CD4-positive, alpha-beta T cell treated with Interleukin-21 for 1 hour (primary cell): ENCODE data around the gene DPP7.

Experiments
- DNase-seq: peaks from one replicate; pipeline ENCODE4 v3.0.0-alpha.2; 2020

Gene DPP7

DNA sequence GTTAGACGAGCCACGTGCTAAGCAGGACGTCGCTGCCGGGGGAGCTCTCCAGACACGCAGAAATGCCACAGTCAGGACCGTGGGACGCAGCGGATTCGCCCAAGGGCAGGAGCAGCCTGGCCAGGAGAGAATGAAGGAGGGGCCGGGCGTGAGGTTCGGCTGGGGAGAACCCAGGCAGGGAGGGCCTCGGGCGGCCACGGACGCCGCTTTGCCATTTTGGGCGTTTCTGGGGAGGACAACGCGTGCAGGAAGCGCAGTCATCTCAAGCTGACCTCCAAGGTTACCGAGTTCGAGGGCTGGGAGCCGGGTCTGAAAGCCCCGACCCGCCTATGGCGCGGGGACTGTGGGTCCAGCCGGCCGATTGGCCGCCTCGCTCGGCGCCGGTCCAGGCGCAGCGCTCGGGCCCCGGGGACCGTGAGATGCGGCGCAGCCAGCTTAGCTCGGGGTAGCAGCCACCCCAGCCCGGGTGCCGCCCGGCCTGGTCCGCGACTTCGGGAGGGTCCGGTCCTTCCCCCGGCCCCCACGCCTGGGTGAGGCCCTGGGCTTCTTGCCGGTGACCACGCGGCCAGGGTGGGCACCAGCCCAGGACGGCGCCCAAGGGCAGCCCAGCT, 28.5 kb downstream of the DPP7 start:
- DNase-seq = peak; percentile 27

DNA sequence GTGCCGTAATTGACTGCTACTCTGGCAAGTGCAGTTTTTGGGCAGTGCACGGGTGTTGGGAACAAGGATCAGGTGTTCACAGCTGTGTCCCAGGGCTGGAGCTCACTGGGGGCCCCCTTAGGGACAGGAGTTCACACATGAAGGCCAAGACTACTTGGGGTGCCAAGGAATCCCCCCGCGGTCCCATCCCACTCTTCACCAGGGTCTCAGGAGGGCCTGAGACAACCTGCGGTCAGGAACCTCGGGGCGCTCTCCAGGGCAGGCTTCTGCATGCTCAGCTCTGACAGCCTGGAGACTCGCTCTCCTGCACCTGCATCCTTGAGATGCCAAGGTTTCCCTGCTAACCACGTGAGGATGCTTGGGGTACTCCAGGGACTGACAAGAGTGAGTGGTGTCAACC, 30.0 kb downstream of the DPP7 start:
- DNase-seq = no peak

- DNase-seq = no peak
Observed at GRCh38 chr9:137083394-137084004, 31.0 kb downstream of the DPP7 start.

GRCh38 chr9:137082925-137083290, 31.6 kb downstream of the DPP7 start:
- DNase-seq = no peak

- DNase-seq = no peak
Observed at GRCh38 chr9:137082222-137082924, 32.2 kb downstream of the DPP7 start.

DNA sequence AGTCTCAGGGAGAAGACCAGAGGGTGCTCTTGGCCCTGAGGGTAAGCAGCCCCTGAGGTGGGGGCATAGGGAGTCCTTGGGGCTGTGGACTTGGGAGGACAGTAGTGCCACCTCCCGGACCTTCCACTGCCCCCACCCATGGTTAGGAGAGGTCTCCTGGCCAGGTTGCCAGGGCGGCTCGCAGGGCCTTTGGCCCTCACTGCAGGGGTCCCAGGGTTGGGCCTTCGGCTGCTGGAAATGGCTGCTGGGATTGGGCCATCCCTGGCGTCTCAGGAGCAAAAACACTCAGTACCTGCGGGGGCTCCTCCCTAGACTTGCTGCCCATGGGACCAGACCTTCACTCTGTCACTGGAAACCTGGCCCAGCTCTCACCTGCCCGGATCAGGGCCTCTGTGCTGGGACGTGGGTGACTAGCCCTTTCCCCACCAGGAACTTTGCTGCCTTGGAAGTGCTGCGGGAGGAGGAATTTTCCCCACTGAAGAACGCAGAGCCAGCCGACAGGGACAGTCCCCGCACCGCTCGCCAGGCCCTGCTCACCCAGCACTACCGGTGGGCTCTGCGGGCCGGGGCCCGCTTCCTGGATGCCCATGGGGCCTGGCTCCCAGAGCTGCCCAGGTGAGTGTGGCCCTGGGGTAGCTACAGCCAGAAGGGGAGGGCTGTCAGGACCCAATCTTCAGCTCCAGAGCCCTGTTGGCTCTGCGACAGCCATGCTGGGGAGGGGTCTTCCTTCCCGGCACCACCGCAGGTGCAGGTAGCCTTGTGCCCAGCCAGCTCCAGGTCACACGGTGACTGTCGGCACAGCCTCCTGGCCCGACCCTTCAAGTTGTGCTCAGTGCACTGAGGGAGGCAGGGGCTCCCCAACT, 34.0 kb downstream of the DPP7 start:
- no peak for DNase-seq

- no peak for DNase-seq
Observed at GRCh38 chr9:137079401-137079787, 35.1 kb downstream of the DPP7 start.

- DNase-seq = no peak
Observed at GRCh38 chr9:137078701-137079400, 35.7 kb downstream of the DPP7 start.

DNA sequence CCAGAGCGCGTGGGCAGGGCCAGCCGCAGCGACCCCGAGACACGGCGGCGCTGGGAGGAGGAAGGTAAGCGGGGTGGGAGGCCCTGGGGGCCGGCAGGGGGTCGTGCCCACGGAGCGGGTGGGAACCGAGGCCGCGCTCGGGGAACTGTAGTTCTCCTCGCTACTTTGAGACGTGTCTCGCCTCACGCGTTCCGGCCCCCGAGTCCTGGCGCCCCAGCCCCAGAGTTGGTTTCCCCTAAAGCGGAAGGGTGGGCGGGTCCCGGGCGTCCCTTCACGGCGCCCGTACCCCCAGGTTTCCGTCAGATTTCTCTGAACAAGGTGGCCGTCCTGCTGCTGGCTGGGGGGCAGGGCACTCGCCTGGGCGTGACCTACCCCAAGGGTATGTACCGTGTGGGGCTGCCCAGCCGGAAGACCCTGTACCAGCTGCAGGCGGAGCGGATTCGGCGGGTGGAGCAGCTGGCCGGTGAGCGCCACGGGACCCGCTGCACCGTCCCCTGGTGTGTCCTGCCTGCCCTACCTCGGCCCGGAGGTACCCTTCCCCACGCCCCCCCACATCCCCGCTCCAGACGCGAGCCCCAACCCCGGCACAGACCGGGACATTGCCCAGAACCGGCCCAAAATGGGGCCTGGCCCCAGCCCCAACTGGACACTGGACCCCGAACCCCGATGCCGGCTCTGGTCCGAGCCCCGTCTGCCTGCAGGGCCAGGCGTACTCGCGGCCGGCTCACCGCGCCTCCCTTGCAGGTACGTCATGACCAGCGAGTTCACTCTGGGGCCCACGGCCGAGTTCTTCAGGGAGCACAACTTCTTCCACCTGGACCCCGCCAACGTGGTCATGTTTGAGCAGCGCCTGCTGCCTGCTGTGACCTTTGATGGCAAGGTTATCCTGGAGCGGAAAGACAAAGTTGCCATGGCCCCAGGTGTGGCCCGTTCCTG, 36.5 kb downstream of the DPP7 start:
- DNase-seq = peak; percentile 55

- peak; percentile 69 for DNase-seq
Observed at GRCh38 chr9:137077010-137077747, 37.4 kb downstream of the DPP7 start, which contains the start of gene UAP1L1. Gene UAP1L1, plus strand, starts transcription at chr9:137077517. Its CDS starts 16 bp downstream, at chr9:137077533.

- DNase-seq = no peak
Observed at GRCh38 chr9:137076636-137077009, 37.9 kb downstream of the DPP7 start.

- no peak for DNase-seq
Observed at GRCh38 chr9:137075275-137075775, 39.2 kb downstream of the DPP7 start.

GRCh38 chr9:137074657-137075274, 39.8 kb downstream of the DPP7 start:
- no peak for DNase-seq

- DNase-seq = no peak
Observed at GRCh38 chr9:137073992-137074399, 40.5 kb downstream of the DPP7 start.

DNA sequence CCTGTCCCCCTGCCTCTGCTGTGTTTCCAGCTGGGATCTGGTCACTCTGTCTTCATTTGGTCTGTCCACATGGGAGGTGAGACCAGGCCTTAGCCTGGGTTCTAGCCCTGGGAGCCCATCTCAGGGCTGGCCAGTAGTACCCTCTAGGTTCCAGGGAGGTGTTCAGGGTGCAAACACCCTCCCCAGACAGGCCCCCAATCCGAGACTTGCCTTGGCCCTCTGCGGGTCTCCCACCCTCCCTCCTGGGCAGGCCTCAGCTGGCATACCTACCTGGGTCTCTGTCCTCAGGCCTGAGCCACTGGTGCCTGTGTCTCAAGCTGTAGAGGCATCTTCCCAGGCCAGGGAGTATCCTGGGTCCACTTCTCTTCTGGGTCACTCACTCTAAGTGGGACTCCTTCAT, 43.3 kb downstream of the DPP7 start:
- no peak for DNase-seq

DNA sequence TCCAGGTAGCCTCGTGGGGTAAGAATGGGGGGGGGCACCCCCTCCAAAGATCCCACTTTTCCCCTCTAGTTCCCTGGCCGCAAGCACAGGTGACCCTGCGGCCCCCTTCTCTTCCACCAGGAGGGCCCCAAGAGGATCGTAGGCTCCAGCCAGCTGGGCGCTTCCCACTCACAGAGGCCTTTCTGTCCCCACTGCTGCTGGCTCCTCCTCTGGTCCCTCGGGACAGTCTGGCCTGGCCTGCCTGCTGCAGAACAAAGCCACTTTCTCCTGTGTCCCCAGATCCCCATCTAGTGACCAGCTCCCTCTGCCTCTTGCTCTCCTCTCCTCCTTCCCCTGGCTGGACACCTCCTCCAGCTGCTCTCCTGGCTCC, 43.6 kb downstream of the DPP7 start:
- DNase-seq = no peak

DNA sequence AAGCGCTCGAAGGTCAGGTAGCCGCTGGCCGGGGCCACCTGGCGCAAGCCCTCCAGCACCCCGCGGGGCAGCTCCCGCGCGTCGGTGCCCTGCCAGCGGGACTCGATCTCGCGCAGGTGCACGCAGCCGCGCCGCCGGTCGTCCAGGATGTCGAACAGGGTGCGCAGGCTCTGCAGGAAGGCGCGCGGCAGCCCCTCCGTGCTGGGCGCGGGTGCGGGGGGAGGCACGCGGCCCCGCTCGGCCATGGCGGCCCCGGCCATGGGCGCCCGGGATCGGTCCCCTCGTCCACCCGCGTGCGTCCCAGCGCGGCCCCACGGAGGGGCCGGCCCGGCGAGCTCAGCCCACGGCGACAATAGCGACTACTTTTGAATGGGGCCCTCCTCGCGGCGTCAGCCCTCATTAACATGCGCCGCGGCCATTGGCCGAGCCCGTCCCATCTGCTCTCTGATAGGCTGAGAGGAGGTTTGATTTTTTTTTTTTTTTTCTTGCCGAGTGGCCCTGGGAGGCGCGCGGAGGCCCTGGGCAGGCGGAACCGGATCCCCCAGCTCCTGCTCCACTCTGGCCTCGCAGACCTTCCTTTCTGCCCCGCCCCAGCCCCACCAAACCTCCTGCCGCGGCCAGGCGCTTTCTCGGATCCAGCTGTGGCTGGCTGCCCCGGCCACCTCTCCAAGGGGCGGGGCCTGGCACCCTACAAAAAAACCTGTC, 44.2 kb downstream of the DPP7 start, which contains the start of gene SAPCD2:
TSS of gene SAPCD2 (minus strand) at position 357 of the 705 bp plus-strand sequence. CDS start at position 260, 97 bp downstream.
- peak; percentile 88 for DNase-seq

DNA sequence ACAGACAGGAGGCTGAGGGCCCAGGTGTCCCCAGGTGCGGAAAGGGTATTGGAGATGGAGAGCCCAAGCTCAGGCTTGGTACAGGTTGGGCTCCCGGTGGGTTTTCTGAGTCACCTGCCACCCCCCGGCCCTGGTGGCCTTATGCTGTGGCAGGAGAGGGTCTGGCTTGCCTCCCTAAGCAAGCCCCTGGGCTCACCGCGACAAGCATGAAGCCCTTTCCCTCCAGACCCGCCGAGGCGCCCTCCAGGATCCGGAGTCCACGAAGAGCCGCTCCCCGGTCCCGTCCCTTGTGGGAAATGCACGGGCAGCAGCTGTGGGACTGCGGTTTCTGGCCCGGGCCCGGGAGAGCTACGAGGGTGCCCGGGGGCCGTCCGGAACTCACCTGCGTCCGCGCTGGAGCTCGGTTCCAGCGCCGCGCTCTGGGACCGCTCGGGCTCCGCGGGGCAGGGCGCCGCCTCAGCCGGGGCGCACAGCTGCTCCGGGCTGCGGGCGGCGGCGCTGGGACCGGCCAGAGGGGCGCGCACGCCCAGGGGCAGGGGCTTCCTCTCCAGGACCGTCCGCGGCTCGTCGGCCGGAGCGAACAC, 44.9 kb downstream of the DPP7 start:
- DNase-seq = no peak
